ENCODE data around the gene BTBD1.

GRCh38 chr15:82979726-82980125 is 87.3 kb downstream of the BTBD1 start:
- TF ChIP-seq REST (IDR thresholded peaks at IDR 0.05) (no peak), CTCF (IDR thresholded peaks at IDR 0.05) (no peak), BHLHE40 (IDR thresholded peaks at IDR 0.05; ENCODE audit: low read depth, low read length) (no peak), POLR2A (IDR thresholded peaks at IDR 0.05; ENCODE audit: low read length) (no peak), USF2 (IDR thresholded peaks at IDR 0.05) (no peak), HDAC2 (IDR thresholded peaks at IDR 0.05) (no peak), RAD21 (conservative IDR thresholded peaks at IDR 0.05 in 1 of 2, IDR thresholded peaks at IDR 0.05 in 1 of 2) (no peak), CHD2 (IDR thresholded peaks at IDR 0.05; ENCODE audit: low read length, partially characterized antibody) (no peak), NFE2L2 (conservative IDR thresholded peaks at IDR 0.05; ENCODE audit: low read length) (no peak), RCOR1 (IDR thresholded peaks at IDR 0.05; ENCODE audit: low read depth, low read length) (no peak), MAX (IDR thresholded peaks at IDR 0.05) (no peak), NR3C1 (IDR thresholded peaks at IDR 0.05) (no peak)

All from A549 (cell line).